HG03060 (cell line): ENCODE results near the gene TRIM5.
"Not testable (repeated sequence)": the region's sequence is repeated elsewhere in the genome, so short reads cannot be mapped to it uniquely, and the experiment has no call there.

Source experiments
- ATAC-seq: cut with Tn5 transposase; IDR thresholded peaks from one replicate; pipeline ENCODE4 v1.9.1; 2021; ENCODE audit warnings: low read depth, moderate number of reproducible peaks; ENCODE audit not compliant: unreplicated experiment

The TRIM5 gene

GRCh38 chr11:5690216-5690615 lies 5.3 kb upstream of the TRIM5 start:
- ATAC-seq, result no peak

GRCh38 chr11:5689551-5689983 lies 4.7 kb upstream of the TRIM5 start, which contains the start of gene TRIM22:
Gene TRIM22, plus strand, starts transcription at chr11:5689790. Its CDS starts 6,443 bp downstream, at chr11:5696233.
- ATAC-seq, result peak; percentile 92

GRCh38 chr11:5688482-5688881 lies 3.6 kb upstream of the TRIM5 start:
- no peak for ATAC-seq

GRCh38 chr11:5686426-5686825 lies 1.6 kb upstream of the TRIM5 start:
- no peak for ATAC-seq

GRCh38 chr11:5684036-5684645 lies 733 bp downstream of the TRIM5 start:
- peak; percentile 6 for ATAC-seq

- not testable (repeated sequence) for ATAC-seq
Observed at GRCh38 chr11:5683620-5684019, 1.3 kb downstream of the TRIM5 start.

- ATAC-seq, result not testable (repeated sequence)
Observed at GRCh38 chr11:5682890-5683441, 1.9 kb downstream of the TRIM5 start.

- no peak for ATAC-seq
Observed at GRCh38 chr11:5679811-5680210, 5.1 kb downstream of the TRIM5 start.

GRCh38 chr11:5674391-5674790 lies 10.5 kb downstream of the TRIM5 start:
- no peak for ATAC-seq

GRCh38 chr11:5671831-5672230 lies 13.0 kb downstream of the TRIM5 start:
- ATAC-seq, result no peak

- ATAC-seq, result no peak
Observed at GRCh38 chr11:5666402-5666793, 18.5 kb downstream of the TRIM5 start.

- no peak for ATAC-seq
Observed at GRCh38 chr11:5665746-5666401, 19.0 kb downstream of the TRIM5 start.

GRCh38 chr11:5665051-5665570 lies 19.8 kb downstream of the TRIM5 start:
- no peak for ATAC-seq

GRCh38 chr11:5663511-5663910 lies 21.4 kb downstream of the TRIM5 start:
- ATAC-seq, result no peak

GRCh38 chr11:5658318-5658717 lies 26.6 kb downstream of the TRIM5 start:
- ATAC-seq, result no peak

GRCh38 chr11:5656956-5657355 lies 27.9 kb downstream of the TRIM5 start:
- not testable (repeated sequence) for ATAC-seq

GRCh38 chr11:5655474-5655873 lies 29.4 kb downstream of the TRIM5 start:
- ATAC-seq, result no peak

- ATAC-seq, result no peak
Observed at GRCh38 chr11:5646139-5646538, 38.7 kb downstream of the TRIM5 start.

- ATAC-seq, result no peak
Observed at GRCh38 chr11:5643585-5643984, 41.3 kb downstream of the TRIM5 start.

- no peak for ATAC-seq
Observed at GRCh38 chr11:5639953-5640352, 44.9 kb downstream of the TRIM5 start.

GRCh38 chr11:5631969-5632635 lies 52.8 kb downstream of the TRIM5 start:
- peak; percentile 88 for ATAC-seq
